GOT3 (cell line): ENCODE results near the gene RING1.

Experiments
- DNase-seq: peaks from one replicate; lab custom pipeline; 2025; ENCODE audit warnings: mixed read lengths; lab: John Stamatoyannopoulos, UW

The RING1 gene

DNA sequence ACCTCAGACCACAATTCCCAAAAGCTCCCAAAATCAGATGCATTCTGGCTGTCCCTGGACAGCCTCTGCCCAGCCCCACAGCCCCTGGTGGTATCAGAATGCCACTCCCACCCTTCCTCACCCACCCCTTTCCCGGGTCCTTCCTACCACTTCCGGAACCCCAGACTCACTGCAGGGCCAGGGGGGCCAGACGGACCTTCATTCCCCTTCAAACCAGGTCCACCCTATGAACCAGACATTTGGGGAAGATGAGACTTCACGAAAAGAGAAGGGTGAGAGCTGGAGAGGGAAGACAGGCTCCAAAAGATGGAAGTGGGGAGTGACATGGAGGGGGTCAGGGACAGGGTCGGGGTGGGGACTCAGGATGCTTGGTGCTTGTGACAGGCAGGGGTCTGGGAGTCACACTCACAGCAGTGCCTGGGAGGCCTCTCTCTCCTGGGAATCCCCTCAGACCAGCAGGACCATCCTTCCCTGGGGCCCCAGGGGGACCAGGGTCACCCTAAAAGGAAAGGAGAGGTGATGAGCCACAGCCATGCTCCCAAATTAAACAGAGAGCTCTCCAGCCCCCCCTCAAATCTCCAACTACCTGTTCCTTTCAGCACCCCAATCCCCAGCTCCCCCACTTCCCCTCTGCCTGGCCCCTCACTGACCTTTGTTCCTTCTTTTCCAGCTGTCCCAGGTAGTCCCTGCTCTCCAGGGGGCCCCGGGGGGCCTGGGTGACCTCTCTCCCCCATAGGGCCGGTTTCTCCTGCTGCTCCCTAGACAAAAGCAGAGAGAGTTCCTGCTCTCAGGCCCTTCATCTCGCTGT lies 36.2 kb upstream of the RING1 start:
- DNase-seq: no peak

DNA sequence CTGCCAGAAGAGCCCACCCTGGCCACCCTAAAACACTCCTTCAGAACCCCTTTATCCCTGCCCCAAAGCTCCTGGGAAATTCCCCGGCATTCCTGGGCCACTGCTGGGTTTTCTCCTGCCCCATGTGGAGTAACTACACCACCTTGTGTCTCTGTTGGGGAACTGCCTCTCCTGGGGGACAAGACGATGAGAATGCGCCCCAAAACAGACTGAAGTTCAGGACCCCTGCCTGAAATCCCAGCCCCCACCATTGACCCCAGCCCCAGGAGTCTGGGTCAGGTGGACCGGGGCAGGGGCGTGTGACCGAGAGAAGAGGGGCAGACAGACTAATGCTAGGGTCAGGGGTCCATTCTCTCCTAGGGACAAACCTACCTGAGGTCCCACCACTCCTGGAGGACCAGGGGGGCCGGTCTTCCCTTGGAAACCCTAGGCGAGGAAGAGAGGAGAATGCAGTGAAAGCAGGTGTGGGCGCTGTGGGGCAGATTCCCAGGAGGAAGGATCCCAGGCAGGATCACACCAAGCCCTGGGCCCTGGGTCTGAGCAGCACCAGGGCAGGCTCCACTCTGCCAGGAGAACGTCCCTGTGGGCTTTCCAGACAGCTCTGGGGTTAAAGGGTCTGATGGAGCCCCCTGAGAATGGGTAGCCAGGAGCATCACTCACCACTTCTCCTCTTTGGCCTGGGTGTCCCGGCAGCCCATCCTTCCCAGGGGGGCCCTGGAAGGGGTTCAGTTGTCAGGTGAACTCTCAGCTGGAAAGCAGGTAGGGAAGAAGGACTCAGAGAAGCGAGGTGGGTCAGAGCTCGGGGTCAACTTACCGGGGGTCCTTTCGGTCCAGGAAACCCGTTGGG lies 35.4 kb upstream of the RING1 start:
- no peak for DNase-seq

DNA sequence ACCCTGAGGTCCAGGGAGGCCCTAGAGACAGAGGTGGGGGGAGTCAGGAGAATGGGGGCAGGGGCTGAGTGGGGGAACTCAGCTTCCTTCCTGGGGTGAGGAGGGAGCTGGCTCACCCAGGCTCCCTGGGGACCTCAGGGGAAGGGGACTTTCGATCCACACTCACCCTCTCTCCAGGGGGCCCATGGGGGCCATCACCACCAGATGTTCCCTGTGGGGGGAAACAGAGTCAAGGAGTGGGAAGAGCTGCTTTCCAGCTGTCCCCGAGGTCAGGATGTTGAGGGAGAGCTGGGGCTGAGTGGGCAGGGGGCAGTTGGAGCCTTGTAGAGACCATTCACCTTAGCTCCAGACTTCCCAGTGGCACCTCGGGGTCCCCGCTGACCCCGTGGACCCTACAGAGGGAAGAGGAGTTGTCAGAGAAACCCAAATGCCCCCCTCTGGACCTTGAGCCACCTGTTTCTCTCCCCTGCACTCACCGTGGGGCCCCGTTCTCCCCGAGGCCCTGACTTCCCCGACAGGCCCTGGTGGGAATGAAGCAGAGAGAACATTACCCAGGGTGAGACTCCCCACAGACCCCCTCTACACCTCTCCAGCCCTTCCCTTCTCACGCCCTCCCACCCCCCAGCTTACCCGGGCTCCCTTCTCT lies 34.6 kb upstream of the RING1 start:
- no peak for DNase-seq

DNA sequence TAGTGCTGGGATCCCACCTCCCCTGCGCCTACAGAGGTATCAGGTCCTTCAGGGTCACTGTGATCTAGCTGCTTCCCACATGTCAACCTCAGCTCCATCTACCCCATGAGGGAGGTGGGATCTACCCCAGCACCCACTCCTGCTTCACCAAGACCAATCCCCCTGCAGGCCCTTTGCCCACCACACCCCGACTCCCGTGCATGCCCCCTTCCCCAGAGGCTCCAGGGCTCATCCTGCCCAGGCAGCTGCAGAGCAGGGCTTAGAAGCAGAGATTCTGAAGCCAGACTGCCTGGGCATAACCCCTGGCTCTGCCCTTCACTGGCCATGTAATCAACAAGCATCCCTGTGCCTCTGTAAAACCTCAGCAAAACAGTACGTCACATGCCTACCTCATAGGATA lies 33.5 kb upstream of the RING1 start:
- no peak for DNase-seq

DNA sequence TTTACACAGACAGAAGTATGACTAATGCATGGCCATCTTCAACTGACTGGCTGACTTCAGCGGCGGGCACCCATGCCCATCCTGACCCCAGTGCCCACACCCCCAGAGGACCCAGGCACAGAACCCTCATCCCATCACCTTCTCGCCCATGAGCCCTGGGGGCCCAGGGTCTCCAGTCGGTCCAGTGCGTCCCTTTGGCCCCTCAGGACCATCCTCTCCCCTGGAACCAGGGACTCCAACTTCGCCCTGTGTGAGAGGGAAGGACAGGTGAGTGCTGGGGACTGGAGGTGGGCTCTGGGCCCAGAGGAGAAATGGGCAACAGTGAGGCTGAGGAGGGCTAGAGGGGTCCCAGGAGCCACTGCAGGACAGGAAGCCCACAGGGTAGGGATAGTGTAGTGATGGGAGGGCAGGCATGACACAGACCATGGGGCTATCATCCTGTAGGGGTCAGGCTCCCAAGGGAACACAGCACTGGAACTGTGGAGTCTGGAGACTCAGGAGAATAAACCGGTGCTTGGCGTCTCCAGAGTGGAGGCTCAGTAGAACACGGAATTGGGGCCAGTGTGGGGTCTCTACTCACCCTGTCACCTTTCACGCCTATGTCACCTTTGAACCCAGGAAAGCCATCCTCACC lies 32.7 kb upstream of the RING1 start:
- no peak for DNase-seq

DNA sequence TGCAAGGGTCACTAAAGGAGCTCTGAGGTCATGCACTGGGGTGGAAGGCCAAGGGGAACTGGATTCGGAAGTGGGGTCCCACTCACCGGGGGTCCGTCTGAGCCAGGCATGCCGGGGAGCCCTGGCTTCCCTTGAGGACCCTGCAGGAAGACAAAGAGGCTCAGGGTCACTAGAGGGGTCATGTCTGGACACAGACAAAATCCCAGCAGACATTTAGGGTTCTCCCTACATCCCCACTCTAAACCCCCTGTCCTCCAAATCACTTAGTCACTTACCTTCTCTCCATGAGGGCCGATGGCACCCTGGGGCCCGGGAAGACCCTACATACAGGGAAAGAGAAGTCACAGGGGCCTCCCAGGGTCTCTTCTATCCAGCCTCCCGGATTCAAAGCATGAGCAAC lies 31.4 kb upstream of the RING1 start:
- DNase-seq: no peak

DNA sequence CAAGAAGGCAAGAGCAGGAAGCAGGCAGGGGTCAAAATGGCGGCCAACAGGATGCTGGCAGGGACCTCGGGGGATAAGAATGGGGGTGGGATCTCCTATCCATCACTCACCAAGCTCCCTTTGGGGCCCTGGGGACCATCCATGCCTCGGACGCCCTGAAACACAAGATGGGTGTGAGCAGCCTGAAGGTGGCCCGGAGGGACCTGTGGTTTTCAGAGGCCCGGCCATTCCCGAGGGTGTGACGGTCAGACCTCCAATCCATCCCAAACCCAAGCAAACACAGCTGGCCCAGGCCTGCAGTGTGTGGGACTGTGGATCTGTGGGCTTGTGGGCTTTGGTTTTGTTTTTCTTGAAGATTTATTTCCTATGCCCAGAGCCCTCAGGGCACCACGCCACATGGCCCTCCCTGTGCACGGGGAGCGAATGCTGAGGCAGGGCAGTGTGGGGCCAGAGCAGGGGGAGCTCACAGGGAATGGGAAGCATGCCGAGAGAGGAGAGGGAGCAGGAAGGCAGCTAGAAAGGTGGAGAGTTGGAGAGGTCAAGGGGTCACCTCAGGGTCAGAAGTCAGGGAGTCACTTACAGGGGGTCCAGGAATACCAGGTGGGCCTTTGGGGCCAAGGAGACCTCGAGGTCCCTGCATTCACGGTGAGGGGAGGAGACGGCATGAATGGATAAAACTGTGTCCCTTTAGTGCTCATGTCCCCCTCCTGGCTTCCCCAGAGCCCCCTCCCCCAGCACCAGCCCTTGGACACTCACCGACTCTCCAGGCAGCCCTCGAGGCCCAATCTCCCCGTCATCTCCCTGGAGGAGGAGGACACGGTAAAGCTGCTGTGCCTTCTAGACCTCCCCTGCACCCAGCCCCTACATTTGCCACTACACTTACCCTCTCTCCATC lies 30.5 kb upstream of the RING1 start:
- DNase-seq: no peak

DNA sequence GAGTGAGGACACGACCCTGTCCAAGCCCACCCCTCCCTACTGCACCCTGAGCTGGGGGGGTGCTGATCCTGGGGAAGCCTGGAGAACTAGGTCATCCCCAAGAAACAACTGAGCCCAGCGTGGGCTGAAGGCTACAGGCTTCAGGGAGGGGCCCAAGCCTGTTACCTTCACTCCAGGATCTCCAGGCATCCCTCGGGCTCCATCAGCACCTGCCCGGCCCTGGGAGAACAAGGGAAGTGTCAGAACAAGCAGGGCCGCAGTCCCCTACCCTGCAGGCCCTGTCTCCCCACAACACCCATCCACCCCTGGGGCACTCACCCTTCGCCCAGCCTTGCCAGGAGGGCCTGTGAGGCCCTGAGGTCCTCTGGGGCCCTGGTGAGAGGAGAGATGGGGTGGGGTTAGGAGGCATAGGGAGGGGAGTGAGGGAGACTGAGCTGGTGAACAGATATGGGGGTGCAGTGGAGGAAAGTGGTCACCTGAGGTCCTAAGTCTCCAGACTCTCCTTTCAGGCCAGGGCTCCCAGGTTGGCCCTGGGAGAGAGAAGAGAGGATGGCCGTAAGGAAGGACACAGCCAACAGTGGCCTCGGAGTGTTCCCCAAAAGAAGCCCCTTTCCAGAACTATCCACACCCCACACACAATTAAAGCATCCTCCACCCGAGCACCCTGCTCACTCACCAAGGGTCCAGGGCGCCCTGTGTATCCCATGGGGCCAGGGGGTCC lies 29.4 kb upstream of the RING1 start:
- DNase-seq: no peak

DNA sequence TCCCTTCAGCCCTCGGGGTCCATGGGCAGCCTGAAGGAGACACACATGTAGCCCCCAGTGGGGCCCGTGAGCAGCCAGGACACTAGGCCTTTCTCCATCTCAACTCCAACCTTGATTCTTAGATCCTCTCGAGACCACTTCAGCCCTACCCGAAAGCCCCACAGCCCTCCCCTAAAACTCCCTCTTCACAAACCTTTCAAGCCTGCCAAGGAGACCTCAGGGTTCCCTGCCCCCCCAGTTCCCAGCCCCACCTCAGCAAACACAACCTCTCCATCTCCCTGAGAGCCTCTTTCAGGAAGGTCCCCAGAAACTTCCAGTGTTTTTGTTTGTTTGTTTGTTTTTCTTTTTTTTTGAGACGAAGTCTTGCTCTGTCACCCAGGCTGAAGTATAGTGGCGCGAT lies 27.2 kb upstream of the RING1 start:
- DNase-seq: no peak

DNA sequence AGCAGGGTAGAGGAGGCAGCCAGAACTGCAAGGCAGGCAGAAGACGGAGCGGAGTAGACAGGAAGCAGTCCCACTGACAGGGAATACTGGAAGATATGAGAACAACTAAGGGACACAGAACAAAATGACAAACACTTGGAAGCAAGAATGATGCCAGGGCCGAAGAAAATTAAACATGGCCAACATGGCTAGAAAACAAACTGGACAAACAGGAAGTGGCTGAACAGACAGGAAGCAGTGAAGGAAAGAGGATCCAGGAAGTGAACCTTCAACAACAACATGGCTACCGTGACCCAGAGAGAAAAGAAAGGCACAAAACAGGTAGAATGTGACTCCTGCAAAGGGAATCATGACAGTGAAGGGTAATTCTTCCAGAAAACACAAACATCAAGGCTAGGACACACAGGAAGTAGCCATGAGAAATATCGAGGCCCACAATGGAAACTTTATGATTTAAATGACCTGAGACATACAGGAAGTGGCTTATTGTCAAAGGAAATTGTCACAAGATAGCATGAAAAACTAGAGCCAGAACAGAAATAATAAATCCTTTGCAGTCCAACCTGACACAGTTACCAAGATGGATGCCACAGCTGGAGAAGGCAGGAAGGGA lies 25.1 kb upstream of the RING1 start:
- no peak for DNase-seq

DNA sequence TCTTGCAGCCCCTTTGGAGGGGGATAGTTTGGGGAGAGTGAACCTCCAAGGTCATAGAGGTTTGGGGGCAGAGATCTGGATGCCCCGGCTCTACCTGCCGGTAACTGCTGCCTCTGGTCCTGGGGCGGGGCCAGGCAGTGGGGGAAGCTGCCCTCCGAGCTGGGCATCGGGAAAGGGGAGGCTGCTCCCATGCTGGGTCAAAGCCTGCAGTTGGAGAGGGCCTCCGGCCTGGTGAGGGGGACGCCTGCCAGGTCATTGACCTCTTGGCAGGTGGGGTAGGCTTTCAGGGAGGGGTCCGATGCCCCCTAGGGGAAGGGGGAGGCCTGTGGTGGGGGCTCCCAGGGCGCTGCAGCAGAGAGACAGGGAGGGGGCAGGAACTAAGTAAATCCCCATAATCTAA lies 23.1 kb upstream of the RING1 start:
- no peak for DNase-seq

DNA sequence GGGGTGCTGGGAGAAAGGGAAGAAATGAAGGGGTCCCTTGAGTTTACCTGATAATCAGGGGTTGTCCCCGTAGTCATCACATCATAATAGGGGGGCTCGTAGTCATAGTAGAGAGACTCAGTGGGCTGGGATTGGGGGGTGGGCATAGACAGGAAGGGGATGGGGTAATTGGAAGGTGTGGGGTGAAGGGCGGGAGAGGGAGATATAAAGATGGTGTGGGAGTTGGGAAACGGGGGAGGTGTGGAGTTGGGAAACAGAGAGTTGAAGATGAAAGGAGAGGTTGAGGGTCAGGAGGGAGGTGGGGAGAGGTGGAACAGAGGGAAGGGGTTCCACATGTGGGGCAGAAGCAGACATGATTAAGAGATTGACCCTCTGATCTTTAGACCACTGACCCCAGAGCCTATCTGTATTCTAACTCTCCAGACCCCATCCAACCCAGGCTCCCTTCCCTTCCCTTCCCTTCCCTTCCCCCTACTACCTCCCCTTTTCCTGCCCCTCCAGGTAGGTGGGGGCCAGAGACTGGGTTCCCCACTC lies 22.6 kb upstream of the RING1 start:
- DNase-seq: no peak

DNA sequence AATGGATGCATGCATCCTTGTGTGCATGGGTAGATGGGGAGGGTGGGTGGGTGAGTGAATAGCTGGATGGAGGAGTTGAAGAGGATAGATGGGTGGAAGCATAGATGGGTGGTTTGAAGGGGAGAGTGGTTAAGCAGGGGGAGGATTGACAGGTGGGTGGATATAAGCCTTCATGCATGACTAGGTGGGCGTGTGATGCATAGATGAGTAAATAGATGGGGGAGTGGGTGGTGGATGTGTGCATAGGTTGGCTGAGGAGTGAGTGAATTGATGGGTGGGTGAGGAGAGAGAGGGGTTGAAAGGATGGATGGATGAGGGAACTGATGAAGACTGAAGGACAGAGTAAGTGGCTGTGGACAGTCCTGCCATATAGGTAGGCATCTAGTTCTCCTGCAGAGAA lies 20.5 kb upstream of the RING1 start:
- DNase-seq: no peak

DNA sequence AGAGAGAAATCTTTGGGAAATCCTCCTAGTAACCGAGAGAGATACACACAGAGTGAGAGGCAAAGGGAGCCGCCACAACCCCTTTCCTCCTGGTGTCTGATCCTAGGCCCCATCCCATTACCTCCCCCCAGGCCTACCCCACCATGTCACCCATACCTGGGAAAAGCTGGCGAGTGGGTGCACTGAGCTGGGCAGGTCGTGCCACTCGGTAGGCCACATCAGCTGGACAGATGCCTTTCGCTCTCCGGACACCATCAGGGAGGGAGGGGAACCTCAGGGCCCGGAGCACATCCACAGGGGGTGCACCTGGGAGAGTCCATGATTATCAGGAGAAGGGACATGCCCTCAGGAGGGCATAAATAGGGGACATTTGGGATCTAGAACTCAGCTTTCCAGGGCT lies 19.1 kb upstream of the RING1 start:
- DNase-seq: no peak

DNA sequence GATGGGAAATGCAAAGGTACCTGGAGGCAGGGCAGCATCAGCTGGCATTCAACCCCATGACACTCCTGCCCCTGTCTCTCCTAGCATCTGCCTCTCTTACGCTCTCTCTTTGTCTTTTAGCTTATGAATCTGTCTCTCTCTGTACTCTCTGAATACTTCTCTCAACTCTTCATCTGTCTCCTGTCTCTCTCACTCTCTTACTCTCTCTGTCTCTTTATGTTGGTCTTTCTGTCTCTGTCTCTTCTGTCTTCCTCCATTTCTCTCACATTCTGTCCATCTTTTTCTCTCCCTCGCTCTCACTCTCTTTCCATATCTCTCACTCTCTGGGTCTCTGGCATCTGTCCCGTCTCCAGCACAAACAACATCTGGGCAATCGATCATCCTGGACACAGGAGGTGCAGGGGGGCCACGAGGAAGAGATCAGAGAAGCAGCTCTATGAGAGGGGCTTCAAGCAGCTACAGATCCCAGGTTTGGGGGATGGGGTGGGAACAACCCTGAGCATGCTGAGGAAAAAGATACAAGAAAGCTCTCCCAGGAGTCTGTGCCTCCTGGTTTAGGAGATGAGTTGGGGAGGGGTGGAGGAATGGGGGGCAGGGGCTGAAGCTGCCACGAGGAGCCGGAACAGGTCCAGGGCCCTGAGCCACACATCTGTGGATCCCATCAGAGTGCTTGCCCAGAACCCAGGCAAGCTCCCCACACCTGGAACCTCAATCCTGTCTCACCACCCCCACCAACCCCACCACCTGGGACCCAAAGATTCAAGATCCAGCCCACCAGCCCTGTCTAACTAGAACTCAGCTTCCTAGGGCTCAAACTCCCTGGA lies 18.5 kb upstream of the RING1 start:
- DNase-seq: no peak

DNA sequence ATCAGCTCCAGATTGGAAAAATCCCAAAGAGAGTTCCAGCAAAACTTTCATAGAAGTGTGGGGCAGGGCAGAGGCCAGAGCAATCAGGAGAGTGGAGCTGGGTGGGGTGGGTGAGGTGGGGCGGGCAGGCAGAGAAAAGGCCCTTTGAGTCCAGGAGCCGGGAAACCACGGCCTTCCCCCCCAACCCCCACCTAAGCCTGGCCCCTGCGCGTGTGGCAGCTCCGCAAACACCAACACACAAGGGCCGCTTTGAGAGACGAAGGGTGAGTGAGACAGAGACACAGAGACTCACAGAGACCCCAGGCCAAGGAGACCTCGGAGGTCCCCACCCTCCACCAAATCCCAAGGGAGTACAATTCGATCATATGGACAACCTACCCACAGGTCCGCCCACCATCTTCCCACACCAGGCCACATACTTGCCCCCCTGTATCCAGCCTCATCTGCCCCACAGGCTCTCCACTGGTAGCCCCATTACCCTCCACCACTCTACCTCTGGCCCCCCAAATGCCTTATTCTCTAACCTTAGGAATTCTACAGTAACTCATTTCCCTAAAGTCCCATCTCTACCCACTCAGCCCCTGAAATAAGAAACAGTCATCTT lies 17.7 kb upstream of the RING1 start:
- no peak for DNase-seq

DNA sequence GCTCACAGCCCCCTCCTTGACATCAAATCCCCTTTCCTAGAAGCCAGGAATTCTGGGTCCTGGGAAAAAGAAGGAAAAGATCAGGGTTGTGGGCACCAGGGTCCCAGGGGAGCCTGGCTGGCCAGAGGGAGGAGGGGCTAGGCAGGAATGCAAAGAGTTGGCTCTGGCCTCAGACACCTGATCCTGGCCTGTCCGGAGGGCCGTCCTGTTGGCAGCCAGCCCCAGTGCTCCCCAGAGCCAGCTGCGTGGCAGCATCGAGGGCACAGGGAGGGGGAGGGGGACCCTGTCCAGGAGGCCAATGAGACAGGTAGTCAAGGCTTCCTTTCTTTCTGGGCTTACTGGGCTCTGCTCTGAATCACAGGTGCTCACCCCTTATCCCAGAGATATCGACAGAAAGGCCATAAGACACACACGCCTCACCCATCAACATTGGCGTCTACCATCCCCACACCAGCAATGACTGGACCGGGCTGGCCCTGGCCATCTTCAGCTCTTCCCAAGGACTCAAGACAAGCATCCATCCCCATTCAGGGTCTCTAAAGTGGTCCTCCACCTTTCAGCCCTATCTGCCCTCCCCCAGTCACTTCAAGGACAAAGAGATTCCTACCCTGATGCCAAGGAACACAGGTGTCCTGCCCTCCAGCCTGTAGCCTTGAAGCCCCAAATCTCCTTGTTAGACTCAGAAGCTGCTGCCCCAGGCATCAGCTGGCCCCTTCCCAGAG lies 16.8 kb upstream of the RING1 start:
- no peak for DNase-seq

DNA sequence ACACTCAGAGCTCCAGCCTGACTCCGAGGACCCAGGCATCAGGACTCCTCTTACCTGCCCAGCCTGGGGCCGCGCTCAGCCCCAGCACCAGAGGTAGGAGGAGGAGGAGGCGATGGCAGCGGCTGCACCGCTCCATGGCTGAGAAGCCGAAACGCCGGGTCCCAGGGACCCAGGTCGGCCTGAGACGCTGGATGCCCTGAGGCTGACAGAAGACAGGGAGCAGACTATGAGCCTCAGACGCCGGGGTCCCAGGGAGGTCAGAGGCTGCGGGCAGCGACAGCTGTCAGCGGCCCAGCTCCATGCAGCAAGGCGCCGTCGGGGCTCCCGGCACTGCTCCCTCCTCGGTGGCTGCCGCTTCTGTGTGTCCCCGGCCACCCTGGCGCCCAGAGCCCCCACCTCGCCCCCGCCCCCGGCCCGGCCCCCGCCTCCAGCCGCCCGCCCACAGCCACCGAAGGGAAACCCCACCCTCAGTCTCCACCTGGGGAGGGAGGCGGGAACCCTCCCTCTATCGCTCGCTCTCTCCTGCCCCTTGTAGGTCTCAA lies 16.1 kb upstream of the RING1 start, which contains the start of gene COL11A2:
Gene COL11A2, minus strand, starts transcription at position 363 of the 542 bp plus-strand sequence. Its CDS starts 227 bp downstream, at position 136.
- DNase-seq: no peak
